HepG2 (cell line): Measurements from ENCODE around the gene TGM1. TPM values are rescaled to one million over a fixed set of nuclear protein-coding genes. Genes with fewer than 3 reads are reported as not detected.

Experiments
- AHDC1 ChIP-seq: sonication (generic); formaldehyde crosslinking; IDR thresholded peaks from 2 replicates; pipeline ENCODE4 v1.5.1; 2020; ENCODE audit warnings: mild to moderate bottlenecking, missing genetic modification reagents, borderline replicate concordance
- FOXM1 ChIP-seq: sonication (generic); formaldehyde crosslinking; IDR thresholded peaks from 2 replicates; pipeline ENCODE4 v1.5.0; 2020; ENCODE audit warnings: missing genetic modification reagents
- NFE2L1 ChIP-seq: sonication (generic); formaldehyde crosslinking; IDR thresholded peaks from 2 replicates; pipeline ENCODE4 v1.4.0; 2020; ENCODE audit warnings: missing genetic modification reagents, mild to moderate bottlenecking, borderline replicate concordance
- NONO ChIP-seq, 2 experiments: fragments of 450-650 bp in 1 of 2; sonication (generic) in 1 of 2; formaldehyde crosslinking in 1 of 2; IDR thresholded peaks in 1 of 2; conservative IDR thresholded peaks in 1 of 2; 2 replicates each; pipeline versions ENCODE4 v1.6.1 to v1.8.0; 2017 to 2022; ENCODE audit warnings: mild to moderate bottlenecking in 1 of 2, missing genetic modification reagents in 1 of 2, moderate library complexity in 1 of 2
- NR2C2 ChIP-seq: sonication (generic); formaldehyde crosslinking; IDR thresholded peaks from 2 replicates; pipeline ENCODE4 v1.4.0; 2020; ENCODE audit warnings: missing genetic modification reagents, mild to moderate bottlenecking, moderate library complexity, borderline replicate concordance
- SETDB1 ChIP-seq: sonication (generic); formaldehyde crosslinking; IDR thresholded peaks from 2 replicates; pipeline ENCODE4 v1.5.1; 2020; ENCODE audit warnings: missing genetic modification reagents, mild to moderate bottlenecking, borderline replicate concordance
- ZNF142 ChIP-seq: sonication (generic); formaldehyde crosslinking; IDR thresholded peaks from 2 replicates; pipeline ENCODE4 v1.4.0; 2020; ENCODE audit warnings: missing genetic modification reagents
- ZNF431 ChIP-seq: sonication (generic); formaldehyde crosslinking; IDR thresholded peaks from 2 replicates; pipeline ENCODE4 v1.9.0; 2022; ENCODE audit warnings: missing genetic modification reagents, low read depth, mild to moderate bottlenecking, borderline replicate concordance
- ZNF710 ChIP-seq: sonication (generic); formaldehyde crosslinking; IDR thresholded peaks from 2 replicates; pipeline ENCODE4 v1.5.0; 2020; ENCODE audit warnings: mild to moderate bottlenecking, missing genetic modification reagents, borderline replicate concordance
- ZSCAN5A ChIP-seq: sonication (generic); formaldehyde crosslinking; IDR thresholded peaks from 2 replicates; pipeline ENCODE4 v1.8.0; 2022; ENCODE audit warnings: mild to moderate bottlenecking, missing genetic modification reagents, borderline replicate concordance
- polyA plus RNA-seq, 8 experiments: library from polyadenylated mRNA; depleted of rRNA in 3 of 8; stranded (reverse) in 7 of 8; unstranded in 1 of 8; fragments of >200 nt; fragmentation: Illumina TruSeq in 4 of 8; extraction: Trizol in 4 of 8; gene quantifications; 2 replicates each; pipeline versions ENCODE4 v1.2.1 to v1.2.3, GENCODE V29; 2011 to 2016; ENCODE audit warnings: low read depth in 4 of 8, missing spikeins in 1 of 8, mixed read lengths in 1 of 8; ENCODE audit not compliant: insufficient read depth in 1 of 8
- total RNA-seq, 5 experiments: library from RNA; depleted of rRNA; stranded (reverse); fragments of >200 nt; fragmentation: Illumina TruSeq; extraction: Trizol; gene quantifications; 2 replicates each; pipeline ENCODE4 v1.2.3, GENCODE V29; 2016; ENCODE audit warnings: low read depth in 1 of 5

The TGM1 gene
- total and polyA plus RNA-seq, 2 of the 13 experiments (the other 11 are each of a cell fraction or from before 2014, with no cell fraction given) = 3.2 to 10.6 TPM

GRCh38 chr14:24231263-24232120 is 31.5 kb downstream of the TGM1 start (continued):
- no peak for TF ChIP-seq NONO (IDR thresholded peaks at IDR 0.05)
- TF ChIP-seq NONO (CRISPR knock-in tag; conservative IDR thresholded peaks at IDR 0.05) = no peak
- TF ChIP-seq SETDB1 (CRISPR knock-in tag) = no peak
- TF ChIP-seq ZNF142 = peak; percentile 64; the same call in 1 of the 2 replicates
- TF ChIP-seq FOXM1 = no peak
- 0 out of 2 replicates have a peak, but pooled peaks have one; percentile 15 for TF ChIP-seq ZSCAN5A (CRISPR knock-in tag)
- TF ChIP-seq NR2C2 (CRISPR knock-in tag) = no peak
- peak; percentile 29; the same call in 1 of the 2 replicates for TF ChIP-seq AHDC1 (CRISPR knock-in tag)
- no peak for TF ChIP-seq NFE2L1
- no peak for TF ChIP-seq ZNF710 (CRISPR knock-in tag)
- TF ChIP-seq ZNF431 (CRISPR knock-in tag) = peak; percentile 82; the same call in 1 of the 2 replicates
